Ovary (tissue), 9 donors: ENCODE measurements around the gene PI4KA. TPM values are rescaled to one million over a fixed set of nuclear protein-coding genes. Genes with fewer than 3 reads are reported as not detected.

Source experiments
- DNase-seq, 5 donors: peaks; one replicate each; pipeline ENCODE4 v3.0.0-alpha.2; 2019 to 2020
- H3K27ac ChIP-seq, 2 donors: fragments of 200-600 bp; one replicate each; pipeline versions ENCODE4 v1.5.1 to v1.8.0; 2019 to 2022
- H3K27me3 ChIP-seq: fragments of 200-600 bp; one replicate; pipeline ENCODE4 v1.8.0; 2022
- H3K36me3 ChIP-seq: fragments of 200-600 bp; sonication (generic); one replicate; pipeline ENCODE4 v1.5.1; 2019
- H3K4me1 ChIP-seq: one replicate; pipeline ENCODE4 v1.8.1; 2013; ENCODE audit warnings: mild to moderate bottlenecking, moderate library complexity; ENCODE audit not compliant: insufficient read depth
- H3K4me3 ChIP-seq: fragments of 200-600 bp; sonication (generic); one replicate; pipeline ENCODE4 v1.5.1; 2017
- H3K9me3 ChIP-seq, 2 donors: fragments of 200-600 bp in 1 of 2; sonication (generic) in 1 of 2; one replicate each; pipeline versions ENCODE4 v1.5.1 to v1.8.1; 2013 to 2019; ENCODE audit warnings: mild to moderate bottlenecking in 1 of 2, moderate library complexity in 1 of 2
- EP300 ChIP-seq: sonication (generic); formaldehyde crosslinking; IDR thresholded peaks from one replicate; pipeline ENCODE4 v1.6.1; 2017; ENCODE audit warnings: antibody characterized with exemption
- POLR2A ChIP-seq: fragments of 450-650 bp; IDR thresholded peaks from one replicate; pipeline ENCODE4 v1.6.1; 2017; ENCODE audit warnings: antibody characterized with exemption, mild to moderate bottlenecking, moderate library complexity
- WGBS, 3 donors: extraction: QIAGEN DNeasy Blood & Tissue Kit in 1 of 3; methylation state at CpG; one replicate each; pipeline versions ENCODE4 v1.1.5 to v1.1.7; 2013 to 2017; 5-methylcytosine and 5-hydroxymethylcytosine counted together
- intact Hi-C, 4 donors: fragments of 100-400 bp; cut with DNase I; formaldehyde crosslinking; loops; one replicate each; pipeline versions ENCODE4 v1.11.0 to v1.15.1; 2022 to 2023
- polyA plus RNA-seq, 2 donors: library from polyadenylated mRNA; stranded (reverse); fragments of 200-250 nt in 1 of 2; fragments of 350-450 nt in 1 of 2; fragmentation: Illumina TruSeq in 1 of 2; extraction: RNeasy Lipid Tissue Mini Kit (QIAGEN cat#74804) in 1 of 2; gene quantifications; one replicate each; pipeline ENCODE4 v1.2.3, GENCODE V29; 2013 to 2014
- total RNA-seq, 7 donors: library from RNA; depleted of rRNA in 2 of 7; stranded (reverse); fragments of >200 nt in 2 of 7; fragmentation: NEBNext Ultra II Directional in 3 of 7; extraction: Animal tissue kit (Norgen Biotek cat#: 25700) in 3 of 7; gene quantifications; one replicate each; pipeline versions ENCODE4 v1.1.0 to v1.2.4, GENCODE V29; 2016 to 2023
- TF ChIP-seq, protein P1 (sequence below), 3 donors: fragments of 450-650 bp in 2 of 3; fragments of 200-600 bp in 1 of 3; IDR thresholded peaks; one replicate each; pipeline versions ENCODE4 v1.5.1 to v1.8.0; 2016 to 2022; ENCODE audit warnings: antibody characterized with exemption in 3 of 3, mild to moderate bottlenecking in 1 of 3
- donor health status: DM: no; HTN: no; CAD: no; lungs with moderate emphysema.
- donor health status: DM: no; HTN: no; CAD: no.
- donor health status: Bipolar disorder and iron deficiency.
- donor health status: DM: yes; HTN: yes; CAD: no.
- donor health status: DM: no; HTN: no; CAD: no.
- donor health status: DM: yes; HTN: yes; CAD: no.

Gene PI4KA
- total and polyA plus RNA-seq, 9 donors: 30.6 to 97.6 (median 62.7) TPM

DNA sequence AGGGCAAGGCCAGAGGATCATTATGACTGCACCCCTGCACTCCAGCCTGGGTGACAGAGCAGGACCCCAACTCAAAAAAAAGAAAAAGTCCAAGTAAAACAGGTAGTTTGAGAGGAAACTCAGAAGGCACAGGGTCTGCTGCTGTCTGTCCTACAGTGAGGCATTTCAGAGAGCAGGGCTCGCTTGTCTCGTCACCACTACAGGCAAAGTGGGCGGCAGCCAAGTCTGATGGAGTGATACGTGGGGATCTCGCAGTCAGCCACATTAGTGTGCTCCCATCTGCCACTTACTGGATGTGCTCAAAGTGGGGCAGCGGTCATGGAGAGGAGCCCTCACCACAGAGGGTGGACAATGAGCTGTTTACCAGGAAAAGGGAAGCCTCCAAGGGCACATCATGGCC lies 42.1 kb downstream of the PI4KA start:
- no peaks in the 10 kb centered on the region for H3K4me1 ChIP-seq
- no peaks in the 10 kb centered on the region for H3K9me3 ChIP-seq
- H3K36me3 ChIP-seq: no peaks in the 10 kb centered on the region
- H3K4me3 ChIP-seq: no peak overlapping the region
- no peaks in the 10 kb centered on the region for H3K27me3 ChIP-seq
- no peak overlapping the region for H3K27ac ChIP-seq
- no peak for DNase-seq
- WGBS, 3 donors: 95% methylated on average over 6 of the region's 6 CpGs
- TF ChIP-seq POLR2A: no peak
- no peak for TF ChIP-seq EP300
- TF ChIP-seq, protein P1, sequence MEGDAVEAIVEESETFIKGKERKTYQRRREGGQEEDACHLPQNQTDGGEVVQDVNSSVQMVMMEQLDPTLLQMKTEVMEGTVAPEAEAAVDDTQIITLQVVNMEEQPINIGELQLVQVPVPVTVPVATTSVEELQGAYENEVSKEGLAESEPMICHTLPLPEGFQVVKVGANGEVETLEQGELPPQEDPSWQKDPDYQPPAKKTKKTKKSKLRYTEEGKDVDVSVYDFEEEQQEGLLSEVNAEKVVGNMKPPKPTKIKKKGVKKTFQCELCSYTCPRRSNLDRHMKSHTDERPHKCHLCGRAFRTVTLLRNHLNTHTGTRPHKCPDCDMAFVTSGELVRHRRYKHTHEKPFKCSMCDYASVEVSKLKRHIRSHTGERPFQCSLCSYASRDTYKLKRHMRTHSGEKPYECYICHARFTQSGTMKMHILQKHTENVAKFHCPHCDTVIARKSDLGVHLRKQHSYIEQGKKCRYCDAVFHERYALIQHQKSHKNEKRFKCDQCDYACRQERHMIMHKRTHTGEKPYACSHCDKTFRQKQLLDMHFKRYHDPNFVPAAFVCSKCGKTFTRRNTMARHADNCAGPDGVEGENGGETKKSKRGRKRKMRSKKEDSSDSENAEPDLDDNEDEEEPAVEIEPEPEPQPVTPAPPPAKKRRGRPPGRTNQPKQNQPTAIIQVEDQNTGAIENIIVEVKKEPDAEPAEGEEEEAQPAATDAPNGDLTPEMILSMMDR (IDR thresholded peaks at IDR 0.05): no peak
- intact Hi-C loops: no loop called here

DNA sequence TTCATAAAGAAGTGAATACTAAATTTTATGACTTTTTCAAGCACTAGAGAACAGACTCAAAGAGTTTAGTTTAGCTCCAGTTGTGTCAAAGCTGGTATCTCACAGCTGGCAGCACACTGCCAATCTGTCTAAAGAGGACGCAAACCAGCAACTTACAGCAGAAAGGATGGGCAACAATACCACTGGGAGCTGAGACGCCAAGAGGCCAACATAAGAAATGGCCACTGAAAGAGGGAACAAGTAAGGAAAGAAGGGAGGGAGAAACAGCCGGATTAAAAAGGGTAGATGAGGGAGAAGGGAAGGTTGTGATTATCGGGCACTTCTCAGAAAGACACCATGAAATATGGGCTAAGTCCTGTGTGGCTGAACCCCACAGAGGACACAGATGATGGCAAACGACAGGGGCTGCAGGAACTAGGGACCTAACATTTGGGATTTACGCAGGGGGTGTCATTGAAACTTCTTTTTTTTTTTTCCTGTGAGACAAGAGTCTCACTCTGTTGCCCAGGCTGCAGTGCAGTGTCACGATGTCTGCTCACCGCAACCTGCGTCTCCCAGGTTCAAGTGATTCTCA lies 43.0 kb downstream of the PI4KA start:
- DNase-seq: no peak
- Histone ChIP-seq H3K27ac (no peak overlapping the region), H3K27me3 (no peaks in the 10 kb centered on the region), H3K9me3 (no peaks in the 10 kb centered on the region), H3K36me3 (no peaks in the 10 kb centered on the region), H3K4me1 (no peaks in the 10 kb centered on the region), H3K4me3 (no peak overlapping the region)
- TF ChIP-seq EP300: no peak
- TF ChIP-seq POLR2A: no peak
- TF ChIP-seq, protein P1 (IDR thresholded peaks at IDR 0.05): no peak
- WGBS, 3 donors: 94 to 96% (median 96%) methylated on average over 9 of the region's 9 CpGs
- intact Hi-C loops: no loop called here

DNA sequence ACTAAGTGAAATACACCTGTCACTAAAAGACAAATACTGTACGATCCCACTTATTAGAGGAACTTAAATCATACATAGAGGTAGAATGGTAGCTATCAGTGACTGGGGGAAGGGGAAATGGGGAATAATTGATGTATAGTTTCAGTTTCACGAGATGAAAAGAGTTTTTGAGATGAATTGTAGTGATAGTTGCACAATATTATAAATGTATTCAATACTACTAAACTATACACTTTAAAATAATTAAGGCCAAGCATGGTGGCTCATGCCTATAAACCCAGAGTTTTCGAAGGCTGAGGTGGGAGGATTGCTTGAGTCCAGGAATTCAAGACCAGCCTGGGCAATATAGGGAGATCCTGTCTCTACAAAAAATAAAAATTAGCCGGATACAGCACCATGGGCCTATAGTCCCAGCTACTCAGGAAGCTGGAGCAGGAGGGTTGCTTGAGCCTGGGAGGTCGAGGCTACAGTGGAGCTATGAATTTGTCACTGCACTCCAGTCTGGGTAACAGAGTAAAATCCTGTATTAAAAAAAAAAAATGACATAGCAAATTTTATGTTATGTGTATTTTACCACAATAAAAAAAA lies 44.3 kb downstream of the PI4KA start:
- 95 to 96% (median 96%) methylated on average over 5 of the region's 5 CpGs for WGBS, 3 donors
- no peak for TF ChIP-seq POLR2A
- TF ChIP-seq, protein P1 (IDR thresholded peaks at IDR 0.05): no peak
- TF ChIP-seq EP300: no peak
- no peaks in the 10 kb centered on the region for H3K36me3 ChIP-seq

DNA sequence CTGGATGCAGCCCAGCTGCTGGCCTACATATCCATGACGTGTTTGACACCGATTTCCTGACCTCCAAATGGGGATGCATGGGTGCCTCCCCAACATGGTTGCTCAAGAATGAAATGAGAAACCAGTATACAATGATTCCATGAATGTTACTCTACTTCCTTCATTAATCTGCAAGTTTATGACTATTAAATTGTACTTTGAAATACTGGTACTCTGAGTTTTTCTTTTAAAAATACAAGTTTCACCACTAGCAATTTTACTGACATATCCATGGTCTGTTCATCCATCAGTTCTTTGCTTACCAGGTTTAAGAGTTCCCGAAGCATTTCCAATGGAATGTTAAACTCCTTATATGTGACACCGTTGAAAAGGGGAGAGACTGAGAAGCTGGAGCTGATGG lies 45.6 kb downstream of the PI4KA start:
- H3K9me3 ChIP-seq: no peaks in the 10 kb centered on the region
- WGBS, 3 donors: 93 to 96% (median 95%) methylated on average over 4 of the region's 4 CpGs
- H3K27me3 ChIP-seq: no peaks in the 10 kb centered on the region
- no peaks in the 10 kb centered on the region for H3K36me3 ChIP-seq
- TF ChIP-seq, protein P1 (IDR thresholded peaks at IDR 0.05): no peak
- no peak for DNase-seq
- H3K27ac ChIP-seq: no peak overlapping the region
- H3K4me1 ChIP-seq: no peaks in the 10 kb centered on the region
- H3K4me3 ChIP-seq: no peak overlapping the region
- intact Hi-C loops: no loop called here

More for the DNA sequence above, 44.3 kb downstream of the PI4KA start:
- no peak for DNase-seq
- Histone ChIP-seq H3K4me3 (no peak overlapping the region), H3K27me3 (no peaks in the 10 kb centered on the region), H3K9me3 (no peaks in the 10 kb centered on the region), H3K27ac (no peak overlapping the region), H3K4me1 (no peaks in the 10 kb centered on the region)
- intact Hi-C loops: no loop called here
